HPDE6-E6E7 (cell line): ENCODE measurements around the gene ST3GAL6.
"Not testable (repeated sequence)": the region's sequence is repeated elsewhere in the genome, so short reads cannot be mapped to it uniquely, and the experiment has no call there.

Source experiments
- DNase-seq: peaks from one replicate; pipeline ENCODE4 v3.0.0; 2011; ENCODE audit warnings: missing footprints; ENCODE audit errors: extremely low spot score

The ST3GAL6 gene

GRCh38 chr3:98805571-98805970, 42.4 kb downstream of the ST3GAL6 start:
- no peak for DNase-seq

GRCh38 chr3:98806521-98806920, 43.4 kb downstream of the ST3GAL6 start:
- no peak for DNase-seq

DNA sequence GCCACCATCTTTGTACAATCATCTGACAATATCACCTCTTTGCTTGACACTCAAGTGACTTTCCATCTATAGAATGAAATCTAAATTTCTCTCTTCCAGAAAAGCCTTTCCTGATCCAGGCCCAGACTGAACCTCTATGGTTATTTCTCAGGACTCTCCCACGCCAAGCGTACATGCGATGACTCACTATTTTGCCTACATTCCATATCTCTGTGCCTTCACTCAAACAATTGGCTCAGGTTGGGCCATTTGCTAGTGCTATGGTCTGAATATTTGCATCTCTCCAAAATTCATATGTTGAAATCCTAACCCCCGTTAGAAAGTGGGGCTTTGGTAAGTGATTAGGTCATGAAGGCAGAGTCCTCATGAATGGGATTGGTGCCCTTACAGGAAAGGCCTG, 43.9 kb downstream of the ST3GAL6 start:
- DNase-seq = no peak

DNA sequence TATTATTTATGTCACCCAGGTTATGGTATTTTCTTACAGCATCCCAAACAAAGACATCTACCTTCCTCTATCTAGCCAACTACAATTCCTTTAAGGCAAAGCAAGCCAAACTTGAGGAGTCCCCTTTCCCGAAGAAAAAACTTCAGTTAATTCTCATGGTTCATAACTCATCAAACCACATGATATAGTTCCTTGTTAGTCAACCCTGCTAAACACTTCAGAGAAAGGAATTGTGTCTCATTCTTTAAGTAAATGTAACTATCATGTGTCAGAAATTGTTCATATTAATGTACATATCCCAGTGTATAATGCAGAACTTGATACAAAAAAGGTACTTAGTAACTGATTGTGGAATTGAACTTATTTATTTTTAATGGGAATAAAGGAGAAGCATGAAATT, 44.4 kb downstream of the ST3GAL6 start:
- DNase-seq = no peak

DNA sequence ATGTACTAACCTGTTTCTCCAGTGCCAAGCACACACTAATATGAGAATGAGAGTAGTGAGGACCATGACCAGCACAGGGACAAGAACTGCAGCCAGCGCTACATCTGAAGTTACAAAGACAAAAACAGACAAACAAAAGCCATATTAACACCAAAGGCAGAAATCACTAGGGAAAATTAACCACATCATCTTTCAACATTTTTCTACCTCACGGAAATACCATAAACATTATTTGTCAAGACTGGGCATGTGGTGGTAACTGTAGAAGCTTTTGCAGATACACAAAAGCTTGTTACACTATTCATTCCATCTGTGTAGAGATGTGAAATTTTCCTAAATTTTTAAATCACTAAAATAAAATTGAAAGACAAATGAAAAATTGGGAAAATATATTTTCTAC, 44.9 kb downstream of the ST3GAL6 start:
- DNase-seq = no peak

- no peak for DNase-seq
Measured at GRCh38 chr3:98809557-98809956, 46.4 kb downstream of the ST3GAL6 start.

DNA sequence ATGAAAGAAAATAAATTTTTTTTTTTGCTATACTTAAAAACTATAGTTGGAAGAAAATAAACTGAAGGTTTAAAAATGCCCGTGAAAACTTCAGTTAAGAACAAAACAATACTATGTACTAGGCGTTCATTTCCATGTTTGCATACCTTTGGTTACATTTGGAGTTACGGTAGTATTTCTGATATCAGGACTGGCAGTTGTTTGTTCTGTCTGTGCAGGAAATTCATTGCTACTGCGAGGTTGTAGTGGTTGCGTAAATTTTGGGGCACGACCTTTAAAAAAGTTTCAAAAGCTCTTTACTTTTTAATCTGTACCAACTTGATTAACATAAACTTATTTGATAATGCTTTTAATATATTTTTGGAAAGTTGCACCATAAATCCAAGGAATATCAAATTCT, 47.9 kb downstream of the ST3GAL6 start:
- no peak for DNase-seq

DNA sequence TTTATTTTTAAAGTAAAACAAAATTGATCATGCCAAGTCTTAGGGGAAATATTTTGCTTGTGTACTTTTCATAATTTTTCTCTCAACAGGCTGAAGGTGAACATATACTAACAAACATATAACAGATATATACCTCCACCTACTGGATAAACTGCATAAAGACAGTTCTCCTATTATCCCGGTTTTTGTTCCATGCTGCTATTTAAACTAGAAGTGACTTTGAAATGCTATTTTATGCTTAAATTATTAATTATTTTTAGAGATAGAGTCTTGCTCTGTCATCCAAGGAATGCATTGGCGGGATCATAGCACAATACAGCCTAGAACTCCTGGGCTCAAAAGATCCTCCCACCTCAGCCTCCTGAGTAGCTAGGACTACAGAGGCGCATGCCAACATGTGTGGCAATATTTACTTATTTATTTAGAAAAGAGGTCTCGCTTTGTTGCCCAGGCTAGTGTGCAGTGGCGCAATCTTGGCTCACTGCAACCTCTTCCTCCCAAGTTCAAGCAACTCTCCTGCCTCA, 49.8 kb downstream of the ST3GAL6 start:
- DNase-seq = no peak

GRCh38 chr3:98814817-98815420, 51.8 kb downstream of the ST3GAL6 start:
- DNase-seq = no peak

GRCh38 chr3:98817547-98818041, 54.5 kb downstream of the ST3GAL6 start:
- peak; percentile 9 for DNase-seq

DNA sequence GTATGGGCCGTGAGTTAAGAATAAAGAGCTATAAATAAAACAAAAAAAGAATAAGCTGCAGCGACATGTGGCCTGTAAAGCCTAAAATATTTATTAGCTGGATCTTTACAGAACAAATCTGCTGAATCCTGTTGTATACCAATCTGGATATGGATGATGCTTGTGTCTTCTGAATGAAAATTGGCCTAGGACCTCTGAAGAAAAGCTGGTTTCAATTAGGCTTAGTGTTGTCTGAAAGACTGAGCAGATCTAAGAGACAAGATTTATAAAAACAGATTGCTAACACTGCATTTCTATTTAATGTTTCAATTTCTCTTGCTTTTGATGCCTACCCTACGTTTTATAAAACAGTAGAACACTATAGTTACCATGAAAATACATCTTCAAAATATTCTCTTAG, 57.9 kb downstream of the ST3GAL6 start:
- DNase-seq = no peak

GRCh38 chr3:98823791-98824190, 60.7 kb downstream of the ST3GAL6 start:
- DNase-seq = no peak

DNA sequence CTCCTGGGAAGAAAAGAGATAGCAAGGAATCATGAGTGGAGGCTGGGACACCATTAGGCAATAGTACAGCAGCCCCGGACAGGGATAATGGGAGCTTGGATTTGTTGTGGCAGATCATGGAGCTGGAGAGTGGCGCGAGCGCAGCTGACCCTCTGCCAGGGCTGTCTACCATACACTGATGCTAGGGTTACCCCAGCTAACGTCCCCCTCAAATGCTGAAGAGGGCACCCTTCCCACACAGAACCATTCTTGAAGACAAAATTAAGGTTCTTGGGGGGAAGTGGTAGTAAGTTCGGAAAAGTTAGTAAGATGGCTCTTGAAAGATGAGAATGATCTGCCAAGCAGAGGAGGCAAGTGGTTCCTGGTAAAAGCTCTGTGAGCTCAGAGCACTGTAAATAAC, 61.1 kb downstream of the ST3GAL6 start:
- DNase-seq = no peak

DNA sequence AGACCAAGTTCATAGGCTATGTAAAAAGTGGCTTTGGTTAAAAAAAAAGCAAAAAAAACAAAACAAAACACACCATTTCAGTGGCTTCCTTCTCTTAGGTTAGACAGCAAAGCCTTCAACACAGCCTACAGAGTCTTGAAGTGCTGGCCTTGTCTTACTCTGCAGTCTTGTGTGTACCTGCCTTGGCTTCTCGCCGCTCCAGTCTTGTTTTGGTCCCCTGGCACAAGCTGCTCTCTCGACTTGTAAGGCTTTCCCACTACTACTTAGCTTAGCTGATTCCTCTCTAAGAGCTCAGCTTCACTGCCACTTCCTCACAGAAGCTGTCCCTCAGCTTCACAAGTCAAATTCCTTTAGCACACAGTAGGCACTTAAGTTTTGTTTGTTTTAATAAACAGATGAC, 63.0 kb downstream of the ST3GAL6 start:
- no peak for DNase-seq

DNA sequence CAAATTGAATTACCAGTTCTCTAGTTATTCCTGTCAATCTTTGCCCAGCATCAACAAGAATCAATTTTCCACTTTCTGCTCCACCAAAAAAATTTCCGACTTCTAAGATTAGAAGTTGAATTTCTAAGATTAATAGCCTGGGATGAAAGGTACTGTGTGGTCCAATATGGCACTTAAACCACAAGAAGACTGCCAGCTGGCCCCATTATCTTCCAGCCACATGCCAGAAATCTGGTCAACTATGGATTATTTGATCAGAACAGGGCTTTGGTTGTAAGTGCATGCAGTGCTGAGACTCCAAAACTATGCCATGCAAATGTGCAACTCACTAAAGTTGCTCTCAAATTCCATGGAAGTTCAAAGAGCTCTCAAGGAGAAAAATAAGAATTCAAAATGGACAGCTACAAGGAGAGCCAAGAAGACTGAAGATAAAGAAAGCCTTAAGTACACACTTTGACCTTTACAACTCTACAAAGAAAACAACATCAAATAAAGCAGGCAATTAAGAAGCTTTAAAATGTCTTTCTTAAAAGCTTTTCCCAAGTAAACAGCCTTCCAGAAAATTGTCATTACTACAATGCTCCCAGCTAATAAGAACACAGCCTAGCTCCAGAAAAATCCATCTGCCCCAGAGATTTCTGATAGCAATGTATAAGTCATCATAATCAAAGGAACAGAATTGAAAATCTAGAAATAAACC, 64.2 kb downstream of the ST3GAL6 start:
- no peak for DNase-seq

GRCh38 chr3:98829246-98829832, 66.2 kb downstream of the ST3GAL6 start:
- no peak for DNase-seq

DNA sequence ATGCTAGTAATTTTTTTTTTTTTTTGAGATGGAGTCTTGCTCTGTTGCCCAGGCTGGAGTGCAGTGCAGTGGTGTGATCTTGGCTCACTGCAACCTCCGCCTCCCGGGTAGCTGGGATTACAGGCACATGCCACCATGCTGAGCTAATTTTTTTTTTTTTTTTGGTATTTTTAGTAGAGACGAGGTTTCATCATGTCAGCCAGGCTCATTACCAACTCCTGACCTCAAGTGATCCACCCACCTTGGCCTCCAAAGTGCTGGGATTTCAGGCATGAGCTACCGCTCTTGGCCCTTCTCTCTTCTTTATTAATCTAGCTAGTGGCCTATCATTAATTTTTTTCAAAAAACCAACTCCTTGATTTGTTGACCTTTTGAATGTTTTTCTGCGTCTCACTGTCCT, 67.9 kb downstream of the ST3GAL6 start:
- DNase-seq = not testable (repeated sequence)

DNA sequence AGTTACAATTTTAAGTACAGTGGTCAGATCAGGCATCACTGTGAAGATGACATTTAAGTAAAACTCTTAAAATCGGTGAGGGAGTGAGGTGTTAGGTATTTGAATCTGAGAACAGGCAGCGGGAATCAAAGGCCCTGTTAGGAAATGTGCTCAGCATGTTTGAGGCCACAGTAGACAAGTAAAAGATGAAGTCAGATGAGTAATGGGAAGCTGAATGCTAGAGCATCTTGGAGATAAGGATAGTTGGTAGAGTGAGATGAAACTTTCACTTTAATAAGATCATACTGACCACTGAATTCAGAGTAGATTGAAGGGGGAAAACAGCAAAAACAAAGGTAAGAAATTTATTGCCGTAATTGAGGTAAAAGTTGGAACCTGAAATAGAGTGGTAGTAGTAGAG, 76.7 kb downstream of the ST3GAL6 start:
- no peak for DNase-seq

DNA sequence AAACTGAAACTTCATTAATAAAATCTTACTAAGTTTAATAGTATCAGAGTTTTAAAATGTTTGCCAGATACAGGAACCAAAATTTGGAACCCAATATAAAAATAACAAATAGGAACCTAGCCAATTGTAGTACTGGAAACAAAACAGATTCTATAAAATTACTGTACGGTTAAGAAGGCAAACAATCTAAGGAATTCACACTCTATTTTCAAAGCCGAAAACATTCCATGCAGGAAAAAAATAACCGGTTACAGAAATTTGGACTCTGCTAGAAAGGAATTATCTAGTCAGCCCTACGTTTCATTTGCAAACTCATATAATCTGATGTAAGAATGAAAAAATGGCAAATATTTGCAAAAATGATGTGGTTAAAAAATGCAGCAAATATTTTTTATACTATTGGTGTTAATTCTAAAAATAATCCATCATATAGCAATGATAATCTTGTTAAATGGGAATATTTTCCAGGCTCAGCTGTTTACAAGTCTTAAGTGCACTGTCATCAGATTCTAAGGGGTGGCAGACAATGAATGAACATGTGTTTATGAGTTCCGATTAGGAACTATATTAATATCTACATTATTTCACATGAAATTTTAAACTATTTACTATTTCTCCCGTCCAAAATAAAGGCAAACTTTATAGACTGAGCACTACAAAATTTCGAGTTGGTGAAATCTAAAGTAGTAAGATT, 80.3 kb downstream of the ST3GAL6 start:
- no peak for DNase-seq
